GM12878 (cell line): ENCODE data around the gene GPR107. TPM values are rescaled to one million over a fixed set of nuclear protein-coding genes. Genes with fewer than 3 reads are reported as not detected.
A peak's percentile ranks its signal among the peaks of the same experiment; 100 is the strongest.

Experiments used
- ASH2L ChIP-seq: fragments of 300-600, 200-600 bp; sonication (generic); IDR thresholded peaks from 2 replicates; pipeline ENCODE4 v1.6.1; 2017; ENCODE audit warnings: low read depth, mild to moderate bottlenecking, borderline replicate concordance
- BACH1 ChIP-seq: fragments of 450-650 bp; IDR thresholded peaks from 2 replicates; pipeline ENCODE4 v1.6.1; 2017; ENCODE audit warnings: mild to moderate bottlenecking, borderline replicate concordance
- BCL11A ChIP-seq: IDR thresholded peaks from 2 replicates; pipeline ENCODE4 v1.6.1; 2011; ENCODE audit warnings: low read depth, low read length
- E2F4 ChIP-seq: IDR thresholded peaks from 2 replicates; pipeline ENCODE4 v1.6.1; 2012; ENCODE audit warnings: low read depth, low read length, improper control_type of control experiment
- HDGF ChIP-seq: fragments of 450-650 bp; IDR thresholded peaks from 2 replicates; pipeline ENCODE4 v1.6.1; 2016; ENCODE audit warnings: antibody characterized with exemption
- KAT2A ChIP-seq: conservative IDR thresholded peaks from 2 replicates; pipeline ENCODE4 v1.6.1; 2011; ENCODE audit warnings: low read depth, low read length; ENCODE audit not compliant: control insufficient read depth
- MLLT1 ChIP-seq: fragments of 450-650 bp; IDR thresholded peaks from 2 replicates; pipeline ENCODE4 v1.6.1; 2016; ENCODE audit warnings: mild to moderate bottlenecking
- NFYA ChIP-seq: IDR thresholded peaks from 2 replicates; pipeline ENCODE4 v1.6.1; 2011; ENCODE audit warnings: low read depth, mild to moderate bottlenecking, low read length, improper control_type of control experiment, borderline replicate concordance
- PAX5 ChIP-seq: IDR thresholded peaks from 2 replicates; pipeline ENCODE4 v1.6.1; 2011; ENCODE audit warnings: low read depth, low read length, borderline replicate concordance
- RCOR1 ChIP-seq: conservative IDR thresholded peaks from 2 replicates; pipeline ENCODE4 v1.6.1; 2012; ENCODE audit warnings: low read depth, low read length, improper control_type of control experiment
- RELA ChIP-seq: fragments of 450-650 bp; IDR thresholded peaks from 2 replicates; pipeline ENCODE4 v1.8.0; 2014; ENCODE audit warnings: borderline replicate concordance; ENCODE audit not compliant: partially characterized antibody
- RELB ChIP-seq: fragments of 450-650 bp; IDR thresholded peaks from 2 replicates; pipeline ENCODE4 v1.6.1; 2017; ENCODE audit warnings: low read depth, mild to moderate bottlenecking, moderate library complexity
- TCF3 ChIP-seq: IDR thresholded peaks from 2 replicates; pipeline ENCODE4 v1.6.1; 2012; ENCODE audit warnings: low read depth, mild to moderate bottlenecking, low read length, borderline replicate concordance; ENCODE audit not compliant: insufficient read depth
- YY1 ChIP-seq: IDR thresholded peaks from 2 replicates; pipeline ENCODE4 v1.6.1; 2011; ENCODE audit warnings: low read depth, mild to moderate bottlenecking, low read length
- polyA plus RNA-seq, 11 experiments: library from polyadenylated mRNA; depleted of rRNA in 4 of 11; unstranded in 6 of 11; stranded (reverse) in 5 of 11; fragments of >200 nt; fragmentation: Nextera tagmentation in 4 of 11; fragmentation: Illumina TruSeq in 1 of 11; extraction: Ambion mirVana in 4 of 11; extraction: Trizol in 1 of 11; gene quantifications; 1 replicate in 1 of 11; 2 replicates in 10 of 11; pipeline versions ENCODE4 v1.2.1 to v1.2.3, GENCODE V29; 2011 to 2016; ENCODE audit warnings: inconsistent platforms in 2 of 11, missing spikeins in 2 of 11, low read depth in 1 of 11
- total RNA-seq, 4 experiments: library from RNA; depleted of rRNA in 3 of 4; stranded (reverse); fragments of >200 nt in 3 of 4; fragmentation: Illumina TruSeq in 1 of 4; extraction: Trizol in 1 of 4; gene quantifications; 2 replicates each; pipeline versions ENCODE4 v1.2.1 to v1.2.3, GENCODE V29; 2013 to 2021
- TF ChIP-seq, protein P1 (sequence below), 3 experiments: IDR thresholded peaks in 2 of 3; conservative IDR thresholded peaks in 1 of 3; 2 replicates each; pipeline ENCODE4 v1.5.1; 2011; ENCODE audit warnings: low read depth in 3 of 3, low read length in 3 of 3, mild to moderate bottlenecking in 3 of 3, control low read depth in 2 of 3, moderate library complexity in 2 of 3, inconsistent platforms in 1 of 3, mixed read lengths in 1 of 3; ENCODE audit not compliant: control insufficient read depth in 2 of 3, insufficient read depth in 1 of 3; ENCODE audit errors: extremely low read depth in 1 of 3

The GPR107 gene
- total and polyA plus RNA-seq, 10 of the 15 experiments (the other 5 are each of a cell fraction or from before 2014, with no cell fraction given) = 2.7 to 21.4 (median 10.6) TPM

GRCh38 chr9:130029223-130029973 is 24.3 kb upstream of the GPR107 start (continued):
- TF ChIP-seq HDGF (no peak), NFYA (no peak), RCOR1 (no peak), BACH1 (0 out of 2 replicates have a peak, but pooled peaks have one; percentile 22), PAX5 (no peak), E2F4 (no peak), RELA (no peak), TCF3 (no peak), BCL11A (no peak), RELB (no peak), YY1 (peak; percentile 72), KAT2A (no peak), ASH2L (no peak), MLLT1 (no peak; the same call in 1 of the 2 replicates)
- TF ChIP-seq, protein P1, sequence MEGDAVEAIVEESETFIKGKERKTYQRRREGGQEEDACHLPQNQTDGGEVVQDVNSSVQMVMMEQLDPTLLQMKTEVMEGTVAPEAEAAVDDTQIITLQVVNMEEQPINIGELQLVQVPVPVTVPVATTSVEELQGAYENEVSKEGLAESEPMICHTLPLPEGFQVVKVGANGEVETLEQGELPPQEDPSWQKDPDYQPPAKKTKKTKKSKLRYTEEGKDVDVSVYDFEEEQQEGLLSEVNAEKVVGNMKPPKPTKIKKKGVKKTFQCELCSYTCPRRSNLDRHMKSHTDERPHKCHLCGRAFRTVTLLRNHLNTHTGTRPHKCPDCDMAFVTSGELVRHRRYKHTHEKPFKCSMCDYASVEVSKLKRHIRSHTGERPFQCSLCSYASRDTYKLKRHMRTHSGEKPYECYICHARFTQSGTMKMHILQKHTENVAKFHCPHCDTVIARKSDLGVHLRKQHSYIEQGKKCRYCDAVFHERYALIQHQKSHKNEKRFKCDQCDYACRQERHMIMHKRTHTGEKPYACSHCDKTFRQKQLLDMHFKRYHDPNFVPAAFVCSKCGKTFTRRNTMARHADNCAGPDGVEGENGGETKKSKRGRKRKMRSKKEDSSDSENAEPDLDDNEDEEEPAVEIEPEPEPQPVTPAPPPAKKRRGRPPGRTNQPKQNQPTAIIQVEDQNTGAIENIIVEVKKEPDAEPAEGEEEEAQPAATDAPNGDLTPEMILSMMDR (IDR thresholded peaks at IDR 0.05 in 2 of 3, conservative IDR thresholded peaks at IDR 0.05 in 1 of 3; ENCODE audit: control insufficient read depth in 2 of 3, extremely low read depth in 1 of 3, insufficient read depth in 1 of 3, low read depth in 3 of 3, low read length in 3 of 3) = no peak
